GM18505 (cell line): ENCODE results near the gene BRAF.

Experiments used
- ATAC-seq: cut with Tn5 transposase; IDR thresholded peaks from one replicate; pipeline ENCODE4 v1.9.1; 2021; ENCODE audit not compliant: unreplicated experiment
- POLR2A ChIP-seq: IDR thresholded peaks from 4 replicates; pipeline ENCODE4 v1.6.1; 2011; ENCODE audit warnings: borderline replicate concordance; ENCODE audit not compliant: insufficient read depth, insufficient read length; ENCODE audit errors: extremely low read depth

Gene BRAF

DNA sequence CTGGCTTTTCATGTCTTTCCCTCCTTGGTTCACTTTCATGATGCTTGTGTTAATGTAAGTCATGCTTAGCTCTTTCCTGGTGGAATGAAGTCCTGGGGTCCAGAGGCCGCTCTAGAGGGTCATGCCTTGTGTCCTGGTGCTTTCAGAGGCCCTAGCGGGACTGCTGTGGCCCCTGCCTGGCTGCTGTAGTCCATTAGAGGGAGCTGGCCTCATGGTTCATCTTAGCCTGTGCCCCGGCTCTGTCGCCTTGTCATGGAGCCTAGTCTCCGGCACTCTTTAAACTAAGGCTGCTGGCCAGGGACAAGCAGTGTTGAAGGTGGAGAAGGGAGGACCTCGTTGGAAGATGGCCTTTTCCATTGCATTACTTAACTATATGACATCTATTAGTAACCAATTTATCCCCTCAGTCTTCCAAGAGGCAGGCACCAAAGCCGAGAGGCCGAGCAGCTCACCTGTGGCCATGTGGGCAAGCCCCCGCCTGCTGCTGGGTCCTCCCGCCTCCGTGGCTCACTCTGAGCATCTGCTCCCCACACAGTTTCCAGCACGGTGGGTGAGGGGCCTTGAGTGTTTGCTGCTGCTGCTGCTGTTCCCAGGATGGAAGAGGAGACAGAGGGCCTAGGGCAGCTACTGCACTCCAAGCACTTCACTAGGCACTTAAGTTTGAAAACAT lies 233.2 kb downstream of the BRAF start:
- no peak for ATAC-seq
- TF ChIP-seq POLR2A: no peak

DNA sequence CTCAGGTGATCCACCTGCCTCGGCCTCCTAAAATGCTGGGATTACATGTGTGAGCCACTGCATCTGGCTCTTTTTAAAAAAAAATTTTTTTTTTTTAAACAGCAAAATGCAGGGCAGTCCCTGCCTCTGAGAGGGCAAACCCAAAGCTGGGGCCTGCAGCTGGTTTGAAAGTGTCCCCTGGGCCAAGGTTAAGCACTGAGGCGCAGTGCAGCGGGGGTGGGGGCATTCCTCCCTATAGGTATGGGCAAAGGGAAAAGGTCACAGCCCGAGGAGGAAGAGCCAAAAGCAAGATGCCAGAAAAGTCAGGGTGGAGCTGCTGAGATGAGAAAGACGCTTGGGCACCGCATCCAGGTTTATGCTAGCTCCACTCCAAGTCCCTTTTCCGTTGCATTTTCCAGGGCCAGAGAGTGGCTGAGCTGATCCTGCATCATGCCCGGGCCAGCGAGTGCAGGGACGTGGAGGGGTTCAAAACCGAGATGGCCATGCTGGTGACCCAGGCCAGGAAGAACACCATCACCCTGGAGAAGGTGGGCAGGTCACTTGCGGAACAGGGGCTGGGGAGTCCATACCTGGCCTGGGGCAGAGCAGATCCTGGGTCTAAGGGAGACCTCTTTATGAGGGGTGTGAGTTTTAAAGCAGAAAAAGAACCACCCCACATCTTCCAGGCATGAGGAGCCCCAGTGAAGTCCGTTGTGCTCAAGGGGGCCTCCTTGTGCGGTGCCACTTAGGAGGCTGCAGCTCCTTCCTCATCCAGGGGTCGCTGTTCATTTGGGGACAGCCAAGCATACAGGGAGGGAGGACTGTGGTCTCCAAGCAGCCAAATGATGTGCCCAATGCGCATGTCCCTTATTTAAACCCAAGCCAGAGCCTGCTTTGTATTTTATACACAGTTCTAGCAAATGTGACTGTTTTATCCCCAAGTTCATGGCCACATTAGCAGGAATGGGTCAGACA lies 235.3 kb downstream of the BRAF start:
- TF ChIP-seq POLR2A: no peak
- ATAC-seq: no peak

GRCh38 chr7:140688341-140688740 lies 236.4 kb downstream of the BRAF start:
- no peak for TF ChIP-seq POLR2A
- ATAC-seq: no peak

DNA sequence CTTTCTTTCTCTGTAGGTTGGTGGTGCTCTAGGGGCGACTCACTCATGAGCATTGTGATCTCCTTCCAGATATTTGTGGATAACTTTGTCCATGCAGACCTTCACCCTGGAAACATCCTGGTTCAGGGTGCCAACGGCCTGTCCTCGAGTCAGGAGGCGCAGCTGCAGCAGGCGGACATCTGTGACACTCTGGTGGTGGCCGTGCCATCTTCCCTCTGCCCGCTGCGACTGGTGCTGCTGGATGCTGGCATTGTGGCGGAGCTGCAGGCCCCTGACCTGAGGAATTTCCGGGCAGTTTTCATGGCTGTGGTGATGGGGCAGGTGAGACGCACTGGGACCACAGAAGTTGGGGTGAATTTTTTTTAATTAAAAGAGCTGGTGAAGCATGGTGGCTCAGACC lies 237.8 kb downstream of the BRAF start:
- ATAC-seq: no peak
- no peak for TF ChIP-seq POLR2A

GRCh38 chr7:140685407-140686087 lies 239.2 kb downstream of the BRAF start:
- ATAC-seq: no peak

GRCh38 chr7:140684066-140684950 lies 240.4 kb downstream of the BRAF start:
- no peak for TF ChIP-seq POLR2A
- ATAC-seq: no peak

More at GRCh38 chr7:140685407-140686087, 239.2 kb downstream of the BRAF start:
- TF ChIP-seq POLR2A: no peak

DNA sequence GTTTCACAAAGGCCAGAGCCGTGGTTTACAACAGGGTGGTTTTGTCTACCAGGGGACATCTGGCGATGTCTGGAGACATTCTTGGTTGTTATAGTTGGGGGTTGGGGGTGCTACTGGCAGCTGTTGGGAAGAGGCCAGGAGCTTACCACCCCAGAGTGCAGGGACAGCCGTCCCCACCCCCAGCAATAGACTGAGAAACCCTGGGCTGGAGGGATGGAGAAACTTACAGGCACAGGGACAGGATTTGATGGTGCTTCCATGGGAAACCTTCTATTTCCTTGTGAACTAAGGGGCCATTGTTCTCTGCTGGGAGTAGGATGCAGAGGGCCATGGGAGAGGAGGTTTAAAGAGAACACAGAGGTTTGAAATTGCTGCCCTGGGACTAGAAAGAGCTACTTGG lies 241.1 kb downstream of the BRAF start:
- no peak for TF ChIP-seq POLR2A
- ATAC-seq: no peak

DNA sequence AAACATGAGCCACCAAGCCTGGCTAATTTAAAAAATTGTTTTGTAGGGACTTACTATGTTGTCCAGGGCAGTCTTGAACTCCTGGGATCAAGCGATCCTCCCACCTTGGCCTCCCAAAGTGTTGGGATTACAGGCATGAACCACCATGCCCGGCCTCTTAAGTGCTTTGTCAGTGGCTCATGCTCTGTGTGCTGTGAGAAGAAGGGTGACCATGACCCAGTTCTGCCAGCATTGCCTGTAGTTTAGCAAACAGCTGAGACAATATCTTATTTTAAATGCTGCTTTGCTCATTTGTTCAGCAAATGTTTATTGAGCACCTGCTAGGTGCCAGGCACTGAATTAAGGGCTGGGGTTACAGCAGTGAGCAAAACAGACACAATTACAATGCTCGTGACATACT lies 243.0 kb downstream of the BRAF start:
- no peak for TF ChIP-seq POLR2A
- ATAC-seq: no peak

- no peak for ATAC-seq
- TF ChIP-seq POLR2A: no peak
Observed at GRCh38 chr7:140680886-140681285, 243.8 kb downstream of the BRAF start.

DNA sequence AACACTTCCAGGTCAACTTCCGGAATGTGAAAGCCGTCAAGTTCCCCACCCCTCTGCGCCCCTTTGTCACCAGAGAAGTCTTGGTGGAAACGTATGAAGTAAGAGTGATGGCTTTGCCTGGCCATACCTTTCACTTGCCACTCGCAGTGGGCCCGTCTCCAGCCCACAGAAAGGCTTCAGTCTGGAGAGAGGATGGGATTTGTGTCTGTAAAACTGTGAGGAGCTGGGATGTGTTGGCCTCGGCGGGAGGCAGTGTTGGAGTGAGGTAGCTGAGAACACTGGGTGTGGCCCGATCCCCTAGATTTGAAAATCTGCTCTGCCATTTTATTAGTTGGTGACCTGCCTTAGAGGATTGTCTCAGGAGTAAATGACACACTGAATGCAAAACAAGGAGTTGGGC lies 245.5 kb downstream of the BRAF start:
- no peak for TF ChIP-seq POLR2A

GRCh38 chr7:140678816-140679130 lies 246.0 kb downstream of the BRAF start:
- ATAC-seq: no peak
- TF ChIP-seq POLR2A: no peak

More for the DNA sequence above, 245.5 kb downstream of the BRAF start:
- no peak for ATAC-seq

DNA sequence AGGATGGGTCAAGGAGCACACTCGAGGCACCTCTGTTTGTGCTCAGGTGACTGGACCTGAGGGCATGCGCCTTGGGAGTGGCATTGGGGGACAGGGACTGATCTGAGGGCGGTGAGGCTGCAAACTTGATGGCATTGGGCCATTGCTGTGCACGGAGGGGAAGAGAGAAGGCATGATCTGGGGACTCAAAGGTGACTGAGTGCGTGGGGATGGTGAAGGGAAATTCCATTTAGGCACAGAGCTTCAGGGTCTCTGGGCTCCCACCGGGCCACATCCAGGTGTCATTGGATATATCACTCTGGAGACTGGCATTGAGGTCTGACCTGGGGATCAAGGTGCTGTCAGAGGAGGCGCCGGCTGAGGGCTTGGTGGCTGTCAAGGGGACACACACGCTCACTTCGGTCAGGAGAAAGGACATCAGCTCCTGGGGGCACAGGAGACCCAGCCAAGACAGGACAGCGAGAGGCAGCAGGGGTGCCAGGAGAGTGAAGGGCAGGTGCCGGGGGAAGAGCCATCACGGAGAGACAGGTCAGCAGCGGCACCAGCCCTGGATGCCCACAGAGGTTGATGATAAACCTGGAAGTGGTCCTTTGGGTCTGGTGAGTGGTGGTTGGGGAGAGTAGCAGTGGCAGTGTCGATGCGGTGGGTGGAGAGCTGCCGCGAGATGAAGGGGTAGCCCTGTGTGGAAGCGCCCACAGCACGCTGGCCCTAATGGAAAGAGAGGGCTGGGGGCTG lies 246.5 kb downstream of the BRAF start:
- no peak for ATAC-seq
- TF ChIP-seq POLR2A: no peak
